ENCODE results near the gene LIMCH1. TPM values are rescaled to one million over a fixed set of nuclear protein-coding genes. Genes with fewer than 3 reads are reported as not detected.

The LIMCH1 gene
- total RNA-seq, 1 experiment from 2014 or later = 30.2 TPM

DNA sequence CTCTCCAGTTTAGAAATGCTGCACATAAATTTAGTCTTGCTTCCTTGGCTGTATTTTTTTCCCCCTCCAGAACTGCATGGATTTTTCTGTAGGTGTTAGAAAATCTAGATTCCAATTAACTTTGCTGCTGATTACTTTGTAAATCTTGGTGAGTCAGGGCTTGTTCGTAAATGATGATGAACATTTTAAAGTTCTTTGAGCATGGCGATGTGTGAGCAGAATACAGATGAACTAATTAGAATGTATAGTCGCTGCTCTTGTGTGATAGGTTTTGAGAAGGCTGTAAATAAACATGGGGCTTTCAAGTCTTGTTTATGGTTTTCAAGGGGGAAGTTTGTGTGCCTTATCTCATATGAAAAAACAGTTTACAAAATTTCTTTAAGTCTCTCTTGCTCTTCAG lies 23.3 kb downstream of the LIMCH1 start:
- no peak for DNase-seq (ENCODE audit: low read depth)

DNA sequence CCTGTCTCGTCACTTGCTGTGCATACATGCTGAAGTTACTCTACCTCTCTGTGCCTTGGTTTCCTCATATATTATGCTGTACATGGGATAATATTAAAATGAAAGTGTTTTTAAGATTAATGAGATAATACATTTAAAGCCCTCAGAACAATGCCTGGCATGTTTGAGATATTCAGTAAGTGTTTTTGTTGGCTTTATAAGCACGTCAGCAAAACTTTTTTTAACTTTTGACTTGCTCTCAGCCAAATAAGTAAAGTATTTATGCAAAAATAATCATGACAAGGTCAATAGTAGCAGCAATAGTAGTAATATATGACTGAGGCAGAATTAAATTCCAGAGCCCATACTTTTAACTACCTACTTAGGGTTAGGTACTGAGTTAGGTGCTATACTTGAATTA lies 29.2 kb downstream of the LIMCH1 start:
- no peak for DNase-seq (ENCODE audit: low read depth)

DNA sequence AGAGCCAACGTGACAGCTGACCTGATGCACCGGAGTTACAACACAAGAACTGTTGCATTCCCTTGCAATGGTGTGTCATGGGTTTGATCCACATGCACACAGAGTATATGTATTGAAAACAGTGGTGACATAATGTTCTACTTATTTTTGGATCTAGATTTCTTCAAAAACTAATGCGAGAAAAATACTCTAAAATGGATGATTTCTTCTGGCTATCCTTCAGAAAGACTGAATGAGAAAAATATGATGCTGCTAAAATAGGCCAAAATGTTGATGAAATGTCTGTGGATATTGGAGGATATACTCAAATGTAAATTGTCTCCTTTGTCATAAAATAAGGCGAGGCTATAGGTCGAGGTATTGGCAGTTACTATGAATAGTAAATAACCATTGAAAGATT lies 30.4 kb downstream of the LIMCH1 start:
- DNase-seq (ENCODE audit: low read depth) = no peak

DNA sequence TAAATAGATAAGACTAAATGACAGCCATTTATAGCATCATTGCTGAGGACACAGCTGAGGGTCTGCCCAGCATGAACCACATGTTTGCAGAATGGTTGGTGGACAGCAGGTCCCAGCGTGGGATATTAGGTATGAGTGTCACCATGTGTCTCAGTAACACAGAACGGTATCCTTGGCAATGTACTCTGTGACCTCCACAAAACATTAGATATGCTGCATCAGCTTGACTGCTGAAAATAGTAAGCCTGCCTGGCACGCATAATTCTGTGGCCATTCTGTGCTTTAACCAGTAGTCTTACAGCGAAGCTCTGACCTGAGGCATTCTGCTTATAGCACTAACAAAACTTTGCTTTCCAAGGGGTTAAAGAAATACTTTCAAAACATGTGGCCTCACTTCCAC lies 32.0 kb downstream of the LIMCH1 start:
- DNase-seq (ENCODE audit: low read depth) = peak; percentile 30

DNA sequence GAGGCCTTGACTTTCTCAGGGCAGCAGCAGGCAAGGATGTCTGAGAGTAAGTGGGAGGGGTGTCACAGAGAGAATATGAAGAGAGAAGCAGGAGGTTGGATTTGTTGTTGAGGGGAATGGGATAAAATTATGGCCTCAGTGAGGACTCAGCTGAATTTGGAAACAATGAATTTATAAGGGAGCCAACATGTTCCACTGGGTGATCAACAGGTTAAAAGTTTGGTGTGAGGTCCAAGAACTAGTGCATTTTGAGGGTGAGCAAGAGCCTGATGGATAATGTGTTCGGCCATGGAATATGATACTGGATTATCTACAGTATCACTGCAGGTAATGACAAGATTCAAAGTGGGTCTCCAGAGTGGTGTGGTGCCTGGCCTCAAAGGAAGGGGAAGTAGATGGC lies 33.5 kb downstream of the LIMCH1 start:
- no peak for DNase-seq (ENCODE audit: low read depth)

DNA sequence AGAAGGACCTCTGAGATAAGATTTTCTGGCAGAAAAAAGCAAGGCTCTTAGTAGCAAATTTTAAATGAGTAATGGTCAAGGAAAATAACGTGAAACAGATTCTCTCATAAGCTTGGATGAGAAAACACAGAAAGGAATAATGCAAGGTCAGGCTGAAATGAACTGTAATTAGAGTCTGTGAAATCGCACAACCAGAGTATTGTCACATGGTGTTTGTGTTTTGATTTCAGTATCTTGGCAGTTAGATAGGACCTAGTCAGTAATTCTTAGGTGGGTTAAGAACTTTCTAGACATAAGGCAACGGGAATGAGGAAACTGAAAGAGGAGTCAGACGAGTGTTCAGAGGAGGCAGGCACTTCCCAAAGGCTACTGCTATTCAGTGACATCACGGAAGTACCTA lies 34.6 kb downstream of the LIMCH1 start:
- peak; percentile 8 for DNase-seq (ENCODE audit: low read depth)

DNA sequence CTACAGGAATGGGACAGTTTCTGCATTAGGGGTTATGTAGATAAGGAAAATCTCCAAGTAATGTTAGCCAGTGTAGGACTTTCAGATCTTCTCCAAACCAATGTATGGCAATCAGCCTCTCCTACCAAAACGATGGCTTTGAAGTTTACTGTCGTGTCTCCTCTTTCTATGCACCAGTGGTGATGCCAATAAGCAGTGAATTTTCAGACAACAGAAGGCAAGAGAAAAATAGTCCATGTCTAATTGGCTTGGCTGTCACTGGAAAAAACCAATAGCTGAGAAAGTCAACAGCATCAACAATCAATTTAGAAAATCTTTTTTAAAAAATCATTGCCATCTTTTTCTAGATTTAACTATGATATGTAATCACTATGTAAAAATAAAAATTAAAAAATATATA lies 35.0 kb downstream of the LIMCH1 start:
- DNase-seq (ENCODE audit: low read depth) = no peak

DNA sequence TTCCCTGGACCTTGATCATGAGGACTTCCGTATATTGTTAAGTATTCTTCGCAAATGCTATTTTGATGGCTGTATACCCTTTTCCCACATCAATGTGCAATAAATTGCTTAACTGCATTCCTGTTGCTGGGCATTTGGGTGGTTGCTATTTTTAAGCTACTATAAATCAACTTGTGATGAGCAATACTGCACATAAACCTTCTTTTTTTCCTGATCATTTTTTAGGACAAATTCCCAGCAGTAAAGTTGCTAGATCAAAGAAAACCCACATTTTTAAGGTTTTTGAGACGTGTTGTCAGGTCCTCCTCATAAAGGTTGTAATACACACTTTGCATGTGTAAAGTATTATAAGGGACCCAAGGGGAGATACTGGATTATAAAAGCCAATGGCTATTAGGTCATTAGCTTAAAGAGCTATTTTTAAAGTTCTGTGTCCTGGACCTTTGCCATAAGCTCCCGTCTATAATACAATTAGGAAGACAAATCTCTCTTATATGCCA lies 35.6 kb downstream of the LIMCH1 start:
- DNase-seq (ENCODE audit: low read depth) = no peak

DNA sequence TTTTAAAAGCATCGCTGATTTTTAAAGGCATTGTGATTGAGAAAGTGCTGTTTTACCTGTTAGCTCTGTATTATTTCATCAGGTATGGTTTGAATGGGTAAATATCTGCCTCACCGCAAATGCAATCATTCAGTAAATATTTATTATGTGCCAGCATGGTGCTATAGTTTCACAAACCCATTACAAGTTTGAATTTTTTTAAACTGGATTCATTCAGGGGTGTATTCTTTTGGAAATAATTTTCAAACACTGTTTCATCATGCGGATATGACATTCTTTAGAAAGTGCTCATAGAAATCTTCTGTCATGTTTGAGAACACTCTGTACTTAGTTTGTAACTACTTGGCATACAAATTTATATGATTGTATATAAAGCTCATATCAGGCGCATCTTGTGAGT lies 37.2 kb downstream of the LIMCH1 start:
- DNase-seq (ENCODE audit: low read depth) = no peak

DNA sequence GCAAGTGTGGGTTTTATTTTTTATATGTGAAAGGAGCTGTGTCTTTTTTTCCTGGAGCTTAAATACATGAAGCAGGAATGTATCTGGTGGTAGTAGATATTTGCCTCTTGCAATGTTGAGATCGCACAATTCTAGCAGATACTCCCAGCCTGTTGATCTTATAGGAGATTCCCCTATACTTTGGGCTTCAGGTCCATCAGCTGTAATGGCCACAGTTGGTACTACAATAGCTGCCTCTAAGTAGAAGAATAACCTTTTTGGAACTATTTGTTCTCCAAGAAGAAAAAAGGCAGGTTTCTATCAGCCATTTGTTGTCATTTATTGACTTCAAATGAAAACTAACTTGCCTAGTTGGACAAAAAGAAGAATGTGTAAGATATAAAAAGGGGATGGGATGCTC lies 37.7 kb downstream of the LIMCH1 start:
- no peak for DNase-seq (ENCODE audit: low read depth)

DNA sequence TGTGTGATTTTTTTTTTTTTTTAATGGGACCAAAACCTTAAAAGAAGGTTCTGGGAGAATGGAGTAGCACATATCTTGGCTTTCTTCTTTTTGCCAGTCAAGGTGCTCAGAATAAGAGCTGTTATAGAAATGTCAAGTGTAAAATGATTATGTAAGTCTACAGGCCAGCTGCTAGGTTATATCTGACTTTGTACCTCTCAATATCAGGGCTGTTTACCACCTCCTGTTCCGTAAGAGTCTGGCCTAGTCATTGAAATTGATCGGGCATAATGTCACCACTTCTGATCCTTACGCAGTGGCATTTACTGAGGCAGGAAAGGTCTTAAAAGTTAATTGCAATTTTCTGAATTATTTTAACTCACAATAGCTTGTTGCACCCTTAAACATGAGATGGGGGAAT lies 41.1 kb downstream of the LIMCH1 start:
- DNase-seq (ENCODE audit: low read depth) = no peak

DNA sequence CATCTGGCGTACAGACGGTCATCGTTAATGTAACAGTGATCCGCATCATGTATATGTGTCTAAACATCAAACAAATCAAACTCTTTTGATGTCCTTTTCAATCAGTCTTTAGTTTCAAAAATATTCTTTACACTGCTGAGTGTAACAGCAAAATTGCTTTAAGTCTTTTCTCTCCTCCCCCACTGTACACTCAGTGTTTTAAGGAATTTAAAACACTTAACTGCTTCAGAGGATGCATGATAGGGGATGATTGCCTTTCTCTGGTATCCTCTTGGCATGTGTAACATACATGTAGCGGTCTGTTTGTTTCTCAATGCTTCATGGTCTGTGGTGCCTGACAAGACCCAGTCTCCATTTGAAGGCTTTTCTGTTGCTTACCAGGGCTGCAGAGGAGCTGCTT lies 41.6 kb downstream of the LIMCH1 start:
- DNase-seq (ENCODE audit: low read depth) = no peak

DNA sequence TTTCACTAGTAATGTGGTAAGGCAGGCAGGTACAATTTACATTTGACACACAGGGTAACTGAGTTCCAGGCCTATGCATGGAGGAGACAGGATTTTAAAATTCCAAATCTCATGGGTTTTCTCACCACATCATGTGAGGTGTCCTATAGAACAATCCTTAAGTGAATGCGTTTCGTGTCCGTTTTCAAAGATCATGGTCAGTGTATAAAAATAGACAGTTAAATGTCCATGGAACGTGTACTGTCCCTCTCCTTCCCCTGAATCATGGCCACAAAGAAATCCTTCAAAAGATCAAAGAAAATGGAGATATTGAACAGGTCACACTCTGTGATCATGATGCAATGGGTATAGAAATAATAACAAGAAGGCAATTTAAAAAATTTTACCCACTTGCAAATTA lies 42.0 kb downstream of the LIMCH1 start:
- no peak for DNase-seq (ENCODE audit: low read depth)

DNA sequence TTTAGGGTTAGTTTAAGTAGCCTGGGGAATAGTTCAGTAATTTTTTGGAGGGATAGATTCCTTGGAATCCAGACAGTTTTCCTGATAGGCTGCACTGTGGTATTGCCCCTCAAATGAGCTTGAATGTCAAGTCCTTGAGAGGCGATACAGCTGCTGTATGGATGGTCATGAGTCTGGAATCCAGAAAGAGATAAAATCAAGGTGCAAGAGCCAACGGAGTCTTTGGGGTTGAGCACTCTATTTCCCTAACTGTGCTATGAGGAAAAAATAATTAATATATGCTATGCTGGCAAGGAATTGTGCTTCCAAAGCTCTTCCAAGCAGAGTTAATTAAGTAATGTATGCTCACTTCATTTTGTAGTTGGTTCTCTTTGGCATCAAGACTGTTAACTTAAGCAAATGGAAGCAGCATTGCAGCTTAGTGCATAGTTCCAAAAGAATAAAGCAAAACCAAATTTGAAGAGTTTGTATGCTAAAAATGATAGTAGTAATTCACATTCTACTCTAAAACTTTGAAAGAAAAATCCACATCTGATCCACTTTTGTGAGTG lies 48.8 kb downstream of the LIMCH1 start:
- DNase-seq (ENCODE audit: low read depth) = no peak

DNA sequence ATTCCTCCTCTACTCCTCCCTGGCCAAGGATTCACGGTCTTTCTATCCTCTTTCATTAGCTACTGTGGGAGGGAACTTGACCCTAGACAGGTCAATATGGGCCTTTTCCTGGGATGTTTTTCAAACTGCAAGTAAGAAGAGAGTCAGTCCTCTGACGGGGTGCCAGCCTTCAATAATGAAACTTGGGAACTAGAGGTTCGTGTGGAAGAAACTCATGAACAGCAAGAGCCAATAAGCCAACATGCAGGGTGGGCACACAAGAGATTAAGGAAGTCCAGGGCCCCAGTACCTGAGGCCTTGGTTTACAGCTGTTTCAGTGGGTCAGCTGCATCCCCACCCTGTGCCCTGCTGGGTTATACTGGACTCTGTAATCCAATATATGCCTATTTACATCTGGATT lies 49.3 kb downstream of the LIMCH1 start:
- DNase-seq (ENCODE audit: low read depth) = no peak

DNA sequence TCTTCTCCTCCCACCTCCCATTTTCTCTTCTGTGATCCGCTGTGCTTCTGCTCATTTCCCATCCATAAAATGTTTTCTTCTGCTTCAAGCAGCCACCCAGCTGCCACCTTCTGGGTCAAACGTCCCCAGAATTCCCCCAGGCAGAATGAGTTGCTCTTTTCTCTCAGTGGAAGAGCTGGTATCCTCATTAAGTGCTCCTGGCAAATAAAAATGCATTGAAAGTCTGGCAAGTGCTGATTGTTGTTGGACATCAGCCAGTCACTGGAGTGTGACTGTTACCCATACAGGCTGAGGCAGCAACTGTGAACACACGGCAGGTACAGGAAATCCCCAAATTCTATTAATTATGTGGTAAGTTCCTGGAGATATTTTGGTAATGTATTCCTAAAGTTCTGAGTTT lies 52.6 kb downstream of the LIMCH1 start:
- peak; percentile 67 for DNase-seq (ENCODE audit: low read depth)

DNA sequence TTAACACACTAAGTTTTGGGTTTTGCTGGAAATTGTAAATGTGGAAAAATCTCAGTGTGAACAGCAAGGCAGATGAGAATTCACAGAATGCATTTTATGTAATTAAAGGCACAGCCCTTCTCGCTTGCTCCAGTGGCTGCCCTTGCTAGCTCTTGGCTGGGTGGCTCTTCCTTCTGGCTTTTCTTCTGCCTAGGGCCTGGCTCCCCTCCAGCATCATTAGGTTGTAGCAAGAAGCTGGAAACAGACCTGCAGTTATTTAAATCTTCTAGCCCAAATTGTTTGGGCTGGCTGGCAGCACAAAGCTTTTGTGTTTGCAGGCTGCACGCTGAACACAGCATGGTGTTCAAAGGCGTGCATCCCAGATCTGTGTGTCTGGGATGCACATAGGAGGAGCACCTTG lies 56.5 kb downstream of the LIMCH1 start:
- DNase-seq (ENCODE audit: low read depth) = no peak

DNA sequence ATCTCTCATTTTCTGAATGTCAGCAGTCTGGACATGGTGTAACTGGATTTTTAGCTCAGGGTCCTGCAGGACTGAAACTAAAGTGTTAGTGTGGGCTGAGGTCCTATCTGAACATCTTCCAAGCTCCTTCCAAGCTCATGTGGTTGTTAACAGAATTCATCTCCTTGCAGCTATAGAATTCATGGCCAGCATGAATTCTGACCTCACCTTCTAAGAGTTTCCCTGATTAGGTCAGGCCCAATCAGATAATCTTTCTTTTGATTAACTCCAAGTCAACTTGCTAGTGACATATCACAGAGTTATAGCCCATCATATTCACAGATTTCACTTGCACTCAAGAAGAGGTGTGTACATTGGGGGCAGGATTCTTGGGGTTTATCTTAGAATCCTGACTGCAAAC lies 59.5 kb downstream of the LIMCH1 start:
- DNase-seq (ENCODE audit: low read depth) = no peak

DNA sequence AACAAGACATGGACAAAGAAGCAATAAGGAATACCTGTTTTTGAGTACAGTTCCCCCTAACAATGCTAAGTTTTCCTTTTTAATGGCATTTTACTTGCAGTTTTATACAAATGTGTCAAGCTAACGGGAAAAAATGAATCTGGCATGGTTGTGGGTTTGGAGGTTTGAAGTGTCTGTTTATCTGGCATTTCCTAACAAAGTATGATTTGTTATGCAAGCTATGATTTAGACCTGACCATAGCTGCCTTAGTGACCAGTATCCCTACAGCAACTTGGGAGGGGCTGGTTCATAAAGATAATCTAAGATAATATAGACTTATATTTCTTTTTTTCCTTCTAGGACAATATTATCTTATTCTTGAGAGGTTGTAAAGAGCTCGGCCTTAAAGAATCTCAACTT lies 60.6 kb downstream of the LIMCH1 start:
- no peak for DNase-seq (ENCODE audit: low read depth)

DNA sequence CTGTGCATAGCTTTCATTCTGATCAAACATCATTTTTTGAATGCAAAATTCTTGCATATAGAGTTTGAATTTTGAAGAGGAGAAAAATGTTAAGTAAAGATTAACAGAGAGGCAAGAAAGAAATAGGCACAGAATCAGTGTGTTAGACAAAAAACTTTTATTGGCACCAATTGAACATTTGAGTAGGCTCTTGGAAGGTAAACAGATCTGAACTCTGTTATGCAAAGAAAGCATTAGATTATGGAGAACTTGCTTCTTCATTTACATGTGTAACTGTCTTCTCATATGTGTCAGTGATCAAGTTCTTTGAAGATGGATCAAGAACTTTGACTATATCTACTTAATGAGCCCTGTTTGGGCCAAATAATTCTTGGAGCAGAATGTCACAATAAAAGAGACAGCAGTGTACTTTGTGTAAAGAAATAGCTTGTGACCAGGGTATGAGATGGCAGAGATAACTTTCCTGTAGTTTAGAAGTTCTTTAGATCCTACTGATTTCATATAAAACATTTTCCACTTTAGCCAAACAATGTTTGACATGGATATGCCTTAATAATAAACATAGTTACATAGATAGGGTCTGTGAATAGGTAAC lies 61.3 kb downstream of the LIMCH1 start:
- no peak for DNase-seq (ENCODE audit: low read depth)

DNA sequence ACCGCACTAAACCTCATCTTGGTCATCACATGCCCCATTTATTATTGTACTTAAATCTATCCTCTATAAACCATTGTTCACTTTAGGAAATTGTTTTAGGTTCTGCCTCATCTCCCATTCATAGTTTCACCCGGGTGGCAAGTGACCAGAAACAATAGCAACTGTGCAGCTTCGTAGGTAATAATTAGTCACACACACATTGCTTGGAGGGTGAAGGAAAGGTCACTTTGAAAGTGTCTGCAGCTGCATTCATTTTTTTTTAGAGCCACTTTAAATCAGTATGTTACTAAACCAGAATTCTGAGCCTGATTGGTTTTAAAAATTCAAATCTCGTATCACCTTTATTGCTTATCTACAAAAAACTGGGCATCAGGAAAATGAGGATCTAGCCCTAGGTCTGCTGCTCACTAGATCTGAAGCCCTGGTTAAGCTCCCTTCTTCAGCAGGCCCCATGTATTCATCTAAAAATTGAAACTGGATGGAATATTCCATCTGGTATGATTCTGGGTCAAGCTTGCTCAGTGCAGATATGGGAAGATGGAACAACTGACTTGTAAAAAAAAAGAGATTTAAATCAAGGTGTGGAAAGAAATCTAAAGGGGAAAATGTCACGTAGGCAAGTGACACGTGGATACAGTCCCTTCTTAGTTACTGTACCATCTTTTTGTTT lies 62.4 kb downstream of the LIMCH1 start:
- DNase-seq (ENCODE audit: low read depth) = peak; percentile 82

DNA sequence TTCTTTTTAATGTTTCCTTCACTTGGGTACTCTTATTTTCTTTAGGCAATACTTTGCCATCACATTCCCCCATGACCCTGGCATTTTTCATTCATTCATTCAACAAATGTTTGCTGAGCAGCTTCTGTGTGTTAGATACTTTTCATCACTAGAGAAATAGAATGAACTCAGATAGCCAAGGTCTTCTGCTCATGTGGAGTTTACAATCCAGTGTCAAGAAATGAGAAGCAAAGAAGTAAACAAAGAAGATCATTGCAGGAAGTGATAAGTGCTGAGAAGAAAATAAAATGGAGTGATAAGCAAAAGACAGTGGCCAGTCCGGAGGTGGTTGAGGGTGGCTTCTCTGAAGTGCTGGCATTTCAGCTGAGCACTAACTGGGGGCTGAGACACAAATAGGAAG lies 63.1 kb downstream of the LIMCH1 start:
- no peak for DNase-seq (ENCODE audit: low read depth)

DNA sequence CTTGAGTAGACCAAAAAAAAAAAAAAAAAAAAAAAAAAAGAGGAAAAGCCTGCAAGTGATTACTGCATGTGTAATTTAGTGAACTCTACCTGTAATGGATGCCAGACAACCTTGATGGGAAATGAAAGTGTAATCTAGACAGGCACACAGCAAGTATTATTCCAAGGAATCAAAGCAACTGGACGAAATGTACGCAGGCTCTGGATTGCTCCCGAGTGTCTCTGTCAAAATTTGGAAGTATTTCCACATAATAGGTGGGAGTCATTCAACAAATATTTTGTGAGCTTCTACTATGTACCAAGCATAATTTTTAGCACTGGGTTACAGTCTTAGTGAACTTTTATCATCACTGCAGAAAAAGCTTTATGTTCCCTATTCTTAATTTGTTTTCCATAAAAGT lies 64.2 kb downstream of the LIMCH1 start:
- no peak for DNase-seq (ENCODE audit: low read depth)

Measured in Daoy (cell line).